Ovary (tissue), 3 donors: Measurements from ENCODE around the gene LRIG1.

ENCODE experiments used
- CTCF ChIP-seq, 3 donors: fragments of 450-650 bp in 2 of 3; fragments of 200-600 bp in 1 of 3; IDR thresholded peaks; one replicate each; pipeline versions ENCODE4 v1.5.1 to v1.8.0; 2016 to 2022; ENCODE audit warnings: antibody characterized with exemption in 3 of 3, mild to moderate bottlenecking in 1 of 3
- POLR2A ChIP-seq: fragments of 450-650 bp; IDR thresholded peaks from one replicate; pipeline ENCODE4 v1.6.1; 2017; ENCODE audit warnings: antibody characterized with exemption, mild to moderate bottlenecking, moderate library complexity
- donor health status: DM: no; HTN: no; CAD: no.

- TF ChIP-seq CTCF (IDR thresholded peaks at IDR 0.05): no peak
- no peak for TF ChIP-seq POLR2A
These were observed 161.9 kb downstream of the LRIG1 start for GRCh38 chr3:66338927-66339326.
